HEK293 (cell line): Measurements from ENCODE around the gene TEX30.
A peak's percentile ranks its signal among the peaks of the same experiment; 100 is the strongest.

Source experiments
- CTCF ChIA-PET: fragments of 350-600 bp; formaldehyde crosslinking; extraction: SDS; loops from one replicate; lab custom pipeline; 2021; ENCODE audit warnings: antibody characterized with exemption; lab: Yijun Ruan, JAX
- POLR2A ChIA-PET: fragments of 300-600 bp; formaldehyde crosslinking; extraction: SDS; loops from one replicate; lab custom pipeline; 2020; ENCODE audit warnings: antibody characterized with exemption, inconsistent platforms; lab: Yijun Ruan, JAX
- H3K27ac ChIP-seq: fragments of 200-500 bp; sonication (Bioruptor generic); 2 replicates; pipeline ENCODE4 v1.5.1; 2014; ENCODE audit warnings: low read depth, low read length, control low read depth, inconsistent platforms; ENCODE audit errors: extremely low read depth
- H3K36me3 ChIP-seq, 2 experiments: fragments of 200-500 bp in 1 of 2; sonication (Bioruptor generic) in 1 of 2; 1 replicate in 1 of 2; 2 replicates in 1 of 2; pipeline ENCODE4 v1.5.1; 2014 to 2017; ENCODE audit warnings: inconsistent platforms in 2 of 2, low read length in 2 of 2; ENCODE audit not compliant: control insufficient read depth in 2 of 2, insufficient read depth in 1 of 2
- H3K4me1 ChIP-seq: fragments of 200-500 bp; sonication (Bioruptor generic); 2 replicates; pipeline ENCODE4 v1.5.1; 2014; ENCODE audit warnings: mild to moderate bottlenecking, low read length, inconsistent platforms; ENCODE audit not compliant: control insufficient read depth, insufficient read depth
- H3K4me3 ChIP-seq: 2 replicates; pipeline ENCODE4 v1.5.1; 2011; ENCODE audit warnings: low read depth, mild to moderate bottlenecking, control low read depth, low read length, moderate library complexity
- H3K9me3 ChIP-seq: fragments of 200-500 bp; sonication (Bioruptor generic); 2 replicates; pipeline ENCODE4 v1.5.1; 2014; ENCODE audit warnings: low read depth, low read length, inconsistent platforms; ENCODE audit not compliant: control insufficient read depth, insufficient read depth
- MZF1 ChIP-seq: fragments of 450-650 bp; formaldehyde crosslinking; IDR thresholded peaks from 2 replicates; pipeline ENCODE4 v1.5.1; 2017; ENCODE audit warnings: missing biosample characterization, missing genetic modification characterization, borderline replicate concordance
- RBAK ChIP-seq: fragments of 450-650 bp; formaldehyde crosslinking; IDR thresholded peaks from 2 replicates; pipeline ENCODE4 v1.5.1; 2016; ENCODE audit warnings: missing biosample characterization, missing genetic modification characterization
- REPIN1 ChIP-seq: fragments of 450-650 bp; formaldehyde crosslinking; IDR thresholded peaks from 2 replicates; pipeline ENCODE4 v1.5.1; 2017; ENCODE audit warnings: missing biosample characterization, missing genetic modification characterization, low read depth
- SETDB1 ChIP-seq: IDR thresholded peaks from one replicate; pipeline ENCODE4 v1.6.1; 2017; ENCODE audit warnings: mild to moderate bottlenecking, low read length, moderate library complexity, mixed read lengths; ENCODE audit not compliant: insufficient read length
- SP3 ChIP-seq: fragments of 450-650 bp; formaldehyde crosslinking; IDR thresholded peaks from 2 replicates; pipeline ENCODE4 v1.5.1; 2016; ENCODE audit warnings: missing biosample characterization, missing genetic modification characterization
- WT1 ChIP-seq: fragments of 450-650 bp; formaldehyde crosslinking; IDR thresholded peaks from 2 replicates; pipeline ENCODE4 v1.5.1; 2016; ENCODE audit warnings: missing biosample characterization, missing genetic modification characterization
- ZBTB48 ChIP-seq: fragments of 450-650 bp; formaldehyde crosslinking; IDR thresholded peaks from 2 replicates; pipeline ENCODE4 v1.5.1; 2016; ENCODE audit warnings: missing biosample characterization, missing genetic modification characterization
- ZBTB7A ChIP-seq: fragments of 450-650 bp; formaldehyde crosslinking; IDR thresholded peaks from 2 replicates; pipeline ENCODE4 v1.5.1; 2016; ENCODE audit warnings: low read depth, missing biosample characterization, missing genetic modification characterization
- ZNF10 ChIP-seq: fragments of 450-650 bp; formaldehyde crosslinking; IDR thresholded peaks from 2 replicates; pipeline ENCODE4 v1.5.1; 2017; ENCODE audit warnings: missing biosample characterization, missing genetic modification characterization
- ZNF146 ChIP-seq: fragments of 450-650 bp; formaldehyde crosslinking; IDR thresholded peaks from 2 replicates; pipeline ENCODE4 v1.5.1; 2016; ENCODE audit warnings: missing biosample characterization, missing genetic modification characterization
- ZNF184 ChIP-seq: fragments of 450-650 bp; IDR thresholded peaks from 2 replicates; pipeline ENCODE4 v1.5.1; 2018; ENCODE audit warnings: missing biosample characterization, mild to moderate bottlenecking, missing genetic modification characterization
- ZNF202 ChIP-seq: fragments of 450-650 bp; formaldehyde crosslinking; IDR thresholded peaks from 2 replicates; pipeline ENCODE4 v1.5.1; 2016; ENCODE audit warnings: missing biosample characterization, missing genetic modification characterization, borderline replicate concordance
- ZNF350 ChIP-seq: fragments of 450-650 bp; formaldehyde crosslinking; IDR thresholded peaks from 2 replicates; pipeline ENCODE4 v1.5.0; 2017; ENCODE audit warnings: missing biosample characterization, mild to moderate bottlenecking, missing genetic modification characterization
- ZNF561 ChIP-seq: fragments of 450-650 bp; IDR thresholded peaks from 2 replicates; pipeline ENCODE4 v1.5.1; 2018; ENCODE audit warnings: missing biosample characterization, missing genetic modification characterization, borderline replicate concordance
- ZNF624 ChIP-seq: fragments of 450-650 bp; formaldehyde crosslinking; IDR thresholded peaks from 2 replicates; pipeline ENCODE4 v1.5.1; 2017; ENCODE audit warnings: missing biosample characterization, missing genetic modification characterization
- ZNF660 ChIP-seq: fragments of 450-650 bp; IDR thresholded peaks from 2 replicates; pipeline ENCODE4 v1.5.1; 2018; ENCODE audit warnings: missing biosample characterization, mild to moderate bottlenecking, missing genetic modification characterization
- ZNF785 ChIP-seq: fragments of 450-650 bp; formaldehyde crosslinking; IDR thresholded peaks from 2 replicates; pipeline ENCODE4 v1.5.1; 2016; ENCODE audit warnings: missing biosample characterization, missing genetic modification characterization
- ZNF791 ChIP-seq: fragments of 450-650 bp; formaldehyde crosslinking; IDR thresholded peaks from 2 replicates; pipeline ENCODE4 v1.5.1; 2016; ENCODE audit warnings: missing biosample characterization, missing genetic modification characterization
- TF ChIP-seq, protein P1 (sequence below): fragments of 450-650 bp; formaldehyde crosslinking; IDR thresholded peaks from 2 replicates; pipeline ENCODE4 v1.5.1; 2016; ENCODE audit warnings: missing biosample characterization, missing genetic modification characterization
- TF ChIP-seq, protein P2 (sequence below): fragments of 450-650 bp; formaldehyde crosslinking; IDR thresholded peaks from 2 replicates; pipeline ENCODE4 v1.5.1; 2017; ENCODE audit warnings: missing biosample characterization, missing genetic modification characterization
- TF ChIP-seq, protein P3 (sequence below): fragments of 450-650 bp; formaldehyde crosslinking; IDR thresholded peaks from 2 replicates; pipeline ENCODE4 v1.5.1; 2016; ENCODE audit warnings: missing biosample characterization, missing genetic modification characterization
- TF ChIP-seq, protein P4 (sequence below): fragments of 450-650 bp; formaldehyde crosslinking; IDR thresholded peaks from 2 replicates; pipeline ENCODE4 v1.5.1; 2016; ENCODE audit warnings: missing biosample characterization, missing genetic modification characterization
- TF ChIP-seq, protein P5 (sequence below): sonication (generic); formaldehyde crosslinking; IDR thresholded peaks from 2 replicates; pipeline ENCODE4 v1.8.1; 2022; ENCODE audit warnings: mild to moderate bottlenecking, moderate library complexity, missing genetic modification reagents

The TEX30 gene

DNA sequence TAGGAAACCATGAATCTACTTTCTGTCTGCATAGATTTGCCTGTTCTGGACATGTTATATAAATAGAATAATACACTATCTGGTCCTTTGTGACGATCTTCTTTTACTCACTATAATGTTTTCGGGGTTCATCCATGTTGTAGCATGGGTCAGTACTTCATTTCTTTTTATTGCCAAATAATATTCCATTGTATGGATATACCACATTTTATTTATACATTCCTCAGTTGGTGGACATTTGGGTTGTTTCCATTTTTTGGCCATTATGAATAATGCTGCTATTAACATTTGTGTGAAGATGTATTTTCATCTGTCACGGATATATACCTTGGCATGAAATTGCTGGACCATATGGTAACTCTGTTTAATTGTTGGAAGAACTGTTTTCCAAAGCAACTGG, 32.1 kb upstream of the TEX30 start:
- Histone ChIP-seq H3K4me1 (no peaks in the 10 kb centered on the region), H3K9me3 (no peaks in the 10 kb centered on the region)
- TF ChIP-seq, protein P1, sequence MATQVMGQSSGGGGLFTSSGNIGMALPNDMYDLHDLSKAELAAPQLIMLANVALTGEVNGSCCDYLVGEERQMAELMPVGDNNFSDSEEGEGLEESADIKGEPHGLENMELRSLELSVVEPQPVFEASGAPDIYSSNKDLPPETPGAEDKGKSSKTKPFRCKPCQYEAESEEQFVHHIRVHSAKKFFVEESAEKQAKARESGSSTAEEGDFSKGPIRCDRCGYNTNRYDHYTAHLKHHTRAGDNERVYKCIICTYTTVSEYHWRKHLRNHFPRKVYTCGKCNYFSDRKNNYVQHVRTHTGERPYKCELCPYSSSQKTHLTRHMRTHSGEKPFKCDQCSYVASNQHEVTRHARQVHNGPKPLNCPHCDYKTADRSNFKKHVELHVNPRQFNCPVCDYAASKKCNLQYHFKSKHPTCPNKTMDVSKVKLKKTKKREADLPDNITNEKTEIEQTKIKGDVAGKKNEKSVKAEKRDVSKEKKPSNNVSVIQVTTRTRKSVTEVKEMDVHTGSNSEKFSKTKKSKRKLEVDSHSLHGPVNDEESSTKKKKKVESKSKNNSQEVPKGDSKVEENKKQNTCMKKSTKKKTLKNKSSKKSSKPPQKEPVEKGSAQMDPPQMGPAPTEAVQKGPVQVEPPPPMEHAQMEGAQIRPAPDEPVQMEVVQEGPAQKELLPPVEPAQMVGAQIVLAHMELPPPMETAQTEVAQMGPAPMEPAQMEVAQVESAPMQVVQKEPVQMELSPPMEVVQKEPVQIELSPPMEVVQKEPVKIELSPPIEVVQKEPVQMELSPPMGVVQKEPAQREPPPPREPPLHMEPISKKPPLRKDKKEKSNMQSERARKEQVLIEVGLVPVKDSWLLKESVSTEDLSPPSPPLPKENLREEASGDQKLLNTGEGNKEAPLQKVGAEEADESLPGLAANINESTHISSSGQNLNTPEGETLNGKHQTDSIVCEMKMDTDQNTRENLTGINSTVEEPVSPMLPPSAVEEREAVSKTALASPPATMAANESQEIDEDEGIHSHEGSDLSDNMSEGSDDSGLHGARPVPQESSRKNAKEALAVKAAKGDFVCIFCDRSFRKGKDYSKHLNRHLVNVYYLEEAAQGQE (tag by site-specific recombination) = no peak
- TF ChIP-seq ZNF146 (tag by site-specific recombination) (peak; percentile 68; the same call in 1 of the 2 replicates), ZBTB7A (tag by site-specific recombination) (no peak)
- TF ChIP-seq, all 188 proteins: peak for 1
- Histone ChIP-seq H3K36me3 (peaks cover 0 to 3% of the 10 kb centered on the region in 2 experiments; a peak in 2 of 3 replicates), H3K27ac (no peak overlapping the region), H3K4me3 (no peak overlapping the region)
- CTCF ChIA-PET = no interaction called here
- POLR2A ChIA-PET = no interaction called here

DNA sequence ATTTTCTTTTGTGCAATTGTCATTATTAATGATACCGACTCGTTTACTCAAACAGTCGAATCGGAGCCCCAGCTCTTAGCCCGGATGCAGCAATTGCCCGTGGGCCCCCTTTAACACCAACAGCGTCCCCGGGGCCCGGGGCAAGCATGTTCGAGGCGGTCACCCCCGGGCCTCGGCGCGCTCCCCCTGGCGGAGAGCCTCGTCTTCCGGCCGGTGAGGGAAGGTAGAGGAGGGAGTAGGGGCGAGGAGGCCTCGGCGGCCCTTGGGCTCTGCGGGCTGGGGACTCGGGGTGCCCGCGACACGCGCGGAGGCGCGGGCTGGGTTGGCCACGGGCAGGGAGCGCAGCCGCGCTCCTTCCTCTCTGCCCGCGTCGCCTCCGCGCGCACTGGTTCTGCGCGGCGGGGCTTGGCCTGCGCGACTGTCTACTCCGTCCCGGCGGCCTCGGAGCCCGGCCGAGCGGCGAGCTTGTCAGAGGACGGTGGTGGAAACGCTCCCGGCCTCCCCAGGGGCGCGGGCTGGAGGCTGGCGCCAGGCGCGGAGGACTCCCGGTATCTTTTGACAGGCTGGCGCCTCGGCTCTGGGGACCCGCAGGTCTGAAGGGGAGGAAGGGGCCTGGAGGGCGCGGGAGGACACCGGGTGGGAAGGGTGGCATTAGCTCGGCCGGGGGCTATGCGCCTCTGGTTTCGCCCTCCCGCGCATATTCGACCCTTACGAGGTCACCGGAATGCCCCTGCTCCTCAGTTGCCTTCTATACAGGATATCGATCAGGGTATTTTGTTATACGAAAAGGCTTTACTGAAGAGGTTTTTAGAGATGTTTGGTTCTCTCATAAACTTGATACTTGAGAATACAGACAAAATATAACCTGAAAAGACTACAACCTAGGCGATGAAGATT, 26.8 kb upstream of the TEX30 start:
- H3K27ac ChIP-seq = peak overlapping the region; percentile 72
- ChIA-PET POLR2A (interaction anchor here (0.7 to 3.5 kb wide), 4 partner anchors 27 to 208 kb away, joined by 3 to 17 read pairs (median 8); partner anchors contain the start of genes TEX30 and TPP2), CTCF (interaction anchor here (0.7 to 2.2 kb wide), 8 partner anchors 10 to 221 kb away, joined by 3 to 8 read pairs (median 4); partner anchors contain the start of gene ERCC5)
- H3K36me3 ChIP-seq = peaks cover 0 to 3% of the 10 kb centered on the region in 2 experiments; a peak in 2 of 3 replicates
- peak overlapping the region; percentile 94 for H3K4me3 ChIP-seq
- H3K9me3 ChIP-seq = no peaks in the 10 kb centered on the region
- no peaks in the 10 kb centered on the region for H3K4me1 ChIP-seq
- TF ChIP-seq, protein P2, sequence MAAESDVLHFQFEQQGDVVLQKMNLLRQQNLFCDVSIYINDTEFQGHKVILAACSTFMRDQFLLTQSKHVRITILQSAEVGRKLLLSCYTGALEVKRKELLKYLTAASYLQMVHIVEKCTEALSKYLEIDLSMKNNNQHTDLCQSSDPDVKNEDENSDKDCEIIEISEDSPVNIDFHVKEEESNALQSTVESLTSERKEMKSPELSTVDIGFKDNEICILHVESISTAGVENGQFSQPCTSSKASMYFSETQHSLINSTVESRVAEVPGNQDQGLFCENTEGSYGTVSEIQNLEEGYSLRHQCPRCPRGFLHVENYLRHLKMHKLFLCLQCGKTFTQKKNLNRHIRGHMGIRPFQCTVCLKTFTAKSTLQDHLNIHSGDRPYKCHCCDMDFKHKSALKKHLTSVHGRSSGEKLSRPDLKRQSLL (tag by site-specific recombination) = no peak
- no peak for TF ChIP-seq ZNF184
- no peak for TF ChIP-seq ZBTB48 (tag by site-specific recombination)
- no peak for TF ChIP-seq REPIN1 (tag by site-specific recombination)
- 0 out of 2 replicates have a peak, but pooled peaks have one; percentile 9 for TF ChIP-seq ZBTB7A (tag by site-specific recombination)
- no peak for TF ChIP-seq ZNF350 (tag by site-specific recombination)
- TF ChIP-seq ZNF785 = no peak
- no peak for TF ChIP-seq ZNF624 (tag by site-specific recombination)
- no peak for TF ChIP-seq ZNF791 (tag by site-specific recombination)
- no peak for TF ChIP-seq SP3 (tag by site-specific recombination)
- TF ChIP-seq ZNF202 (tag by site-specific recombination) = no peak
- TF ChIP-seq WT1 (tag by site-specific recombination) = no peak
- TF ChIP-seq, protein P3, sequence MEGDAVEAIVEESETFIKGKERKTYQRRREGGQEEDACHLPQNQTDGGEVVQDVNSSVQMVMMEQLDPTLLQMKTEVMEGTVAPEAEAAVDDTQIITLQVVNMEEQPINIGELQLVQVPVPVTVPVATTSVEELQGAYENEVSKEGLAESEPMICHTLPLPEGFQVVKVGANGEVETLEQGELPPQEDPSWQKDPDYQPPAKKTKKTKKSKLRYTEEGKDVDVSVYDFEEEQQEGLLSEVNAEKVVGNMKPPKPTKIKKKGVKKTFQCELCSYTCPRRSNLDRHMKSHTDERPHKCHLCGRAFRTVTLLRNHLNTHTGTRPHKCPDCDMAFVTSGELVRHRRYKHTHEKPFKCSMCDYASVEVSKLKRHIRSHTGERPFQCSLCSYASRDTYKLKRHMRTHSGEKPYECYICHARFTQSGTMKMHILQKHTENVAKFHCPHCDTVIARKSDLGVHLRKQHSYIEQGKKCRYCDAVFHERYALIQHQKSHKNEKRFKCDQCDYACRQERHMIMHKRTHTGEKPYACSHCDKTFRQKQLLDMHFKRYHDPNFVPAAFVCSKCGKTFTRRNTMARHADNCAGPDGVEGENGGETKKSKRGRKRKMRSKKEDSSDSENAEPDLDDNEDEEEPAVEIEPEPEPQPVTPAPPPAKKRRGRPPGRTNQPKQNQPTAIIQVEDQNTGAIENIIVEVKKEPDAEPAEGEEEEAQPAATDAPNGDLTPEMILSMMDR (tag by site-specific recombination) = peak; percentile 80
- no peak for TF ChIP-seq SETDB1
- peak; percentile 94 for TF ChIP-seq ZNF660
- TF ChIP-seq, protein P4, sequence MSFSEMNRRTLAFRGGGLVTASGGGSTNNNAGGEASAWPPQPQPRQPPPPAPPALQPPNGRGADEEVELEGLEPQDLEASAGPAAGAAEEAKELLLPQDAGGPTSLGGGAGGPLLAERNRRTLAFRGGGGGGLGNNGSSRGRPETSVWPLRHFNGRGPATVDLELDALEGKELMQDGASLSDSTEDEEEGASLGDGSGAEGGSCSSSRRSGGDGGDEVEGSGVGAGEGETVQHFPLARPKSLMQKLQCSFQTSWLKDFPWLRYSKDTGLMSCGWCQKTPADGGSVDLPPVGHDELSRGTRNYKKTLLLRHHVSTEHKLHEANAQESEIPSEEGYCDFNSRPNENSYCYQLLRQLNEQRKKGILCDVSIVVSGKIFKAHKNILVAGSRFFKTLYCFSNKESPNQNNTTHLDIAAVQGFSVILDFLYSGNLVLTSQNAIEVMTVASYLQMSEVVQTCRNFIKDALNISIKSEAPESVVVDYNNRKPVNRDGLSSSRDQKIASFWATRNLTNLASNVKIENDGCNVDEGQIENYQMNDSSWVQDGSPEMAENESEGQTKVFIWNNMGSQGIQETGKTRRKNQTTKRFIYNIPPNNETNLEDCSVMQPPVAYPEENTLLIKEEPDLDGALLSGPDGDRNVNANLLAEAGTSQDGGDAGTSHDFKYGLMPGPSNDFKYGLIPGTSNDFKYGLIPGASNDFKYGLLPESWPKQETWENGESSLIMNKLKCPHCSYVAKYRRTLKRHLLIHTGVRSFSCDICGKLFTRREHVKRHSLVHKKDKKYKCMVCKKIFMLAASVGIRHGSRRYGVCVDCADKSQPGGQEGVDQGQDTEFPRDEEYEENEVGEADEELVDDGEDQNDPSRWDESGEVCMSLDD = peak; percentile 77
- no peak for TF ChIP-seq ZNF10 (tag by site-specific recombination)
- TF ChIP-seq, protein P5, sequence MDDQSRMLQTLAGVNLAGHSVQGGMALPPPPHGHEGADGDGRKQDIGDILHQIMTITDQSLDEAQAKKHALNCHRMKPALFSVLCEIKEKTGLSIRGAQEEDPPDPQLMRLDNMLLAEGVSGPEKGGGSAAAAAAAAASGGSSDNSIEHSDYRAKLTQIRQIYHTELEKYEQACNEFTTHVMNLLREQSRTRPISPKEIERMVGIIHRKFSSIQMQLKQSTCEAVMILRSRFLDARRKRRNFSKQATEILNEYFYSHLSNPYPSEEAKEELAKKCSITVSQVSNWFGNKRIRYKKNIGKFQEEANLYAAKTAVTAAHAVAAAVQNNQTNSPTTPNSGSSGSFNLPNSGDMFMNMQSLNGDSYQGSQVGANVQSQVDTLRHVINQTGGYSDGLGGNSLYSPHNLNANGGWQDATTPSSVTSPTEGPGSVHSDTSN (CRISPR knock-in tag) = no peak
- peak; percentile 82; the same call in 1 of the 2 replicates for TF ChIP-seq ZNF561 (tag by site-specific recombination)
- no peak for TF ChIP-seq MZF1 (tag by site-specific recombination)
- no peak for TF ChIP-seq RBAK (tag by site-specific recombination)
